Testis (tissue), 3 donors: ENCODE results near the gene SMARCB1. TPM values are rescaled to one million over a fixed set of nuclear protein-coding genes. Genes with fewer than 3 reads are reported as not detected.

Experiments
- DNase-seq: peaks from one replicate; pipeline ENCODE4 v3.0.0-alpha.2; 2019
- H3K27ac ChIP-seq, 2 donors: fragments of 200-600 bp; sonication (generic); one replicate each; pipeline ENCODE4 v1.5.1; 2019
- H3K27me3 ChIP-seq: fragments of 200-600 bp; sonication (generic); one replicate; pipeline ENCODE4 v1.5.1; 2019
- H3K36me3 ChIP-seq: fragments of 200-600 bp; sonication (generic); one replicate; pipeline ENCODE4 v1.5.1; 2017; ENCODE audit warnings: low read depth; ENCODE audit errors: missing control alignments
- H3K4me1 ChIP-seq: fragments of 200-600 bp; sonication (generic); one replicate; pipeline ENCODE4 v1.5.1; 2019
- H3K4me3 ChIP-seq, 2 donors: fragments of 200-600 bp; sonication (generic); one replicate each; pipeline ENCODE4 v1.5.1; 2017 to 2019
- H3K9me3 ChIP-seq: fragments of 200-600 bp; sonication (generic); one replicate; pipeline ENCODE4 v1.5.1; 2017
- CTCF ChIP-seq, 3 experiments: fragments of 450-650 bp in 2 of 3; fragments of 200-600 bp in 1 of 3; sonication (generic) in 1 of 3; IDR thresholded peaks; one replicate each; pipeline ENCODE4 v1.5.1; 2016 to 2019; ENCODE audit warnings: antibody characterized with exemption in 3 of 3, mild to moderate bottlenecking in 2 of 3, moderate library complexity in 1 of 3
- POLR2A ChIP-seq: fragments of 450-650 bp; IDR thresholded peaks from one replicate; pipeline ENCODE4 v1.6.1; 2017; ENCODE audit warnings: antibody characterized with exemption, mild to moderate bottlenecking, moderate library complexity
- WGBS, 2 donors: methylation state at CpG; one replicate each; pipeline ENCODE4 v1.1.5; 2018; 5-methylcytosine and 5-hydroxymethylcytosine counted together
- intact Hi-C: fragments of 100-400 bp; cut with DNase I; formaldehyde crosslinking; loops from one replicate; pipeline ENCODE4 v1.15.1; 2023; ENCODE audit warnings: low total_unique reads
- polyA plus RNA-seq: library from polyadenylated mRNA; stranded (reverse); fragments of 350-450 nt; fragmentation: Illumina TruSeq; extraction: RNeasy Lipid Tissue Mini Kit (QIAGEN cat#74804); gene quantifications from one replicate; pipeline ENCODE4 v1.2.3, GENCODE V29; 2014; ENCODE audit warnings: low read depth, low replicate concordance; ENCODE audit not compliant: insufficient read depth
- total RNA-seq, 2 donors: library from RNA; depleted of rRNA; stranded (reverse); fragments of >200 nt; gene quantifications; one replicate each; pipeline ENCODE4 v1.2.3, GENCODE V29; 2016

Gene SMARCB1
- total and polyA plus RNA-seq, 3 donors from 2014 or later, result 158 to 165 (median 160) TPM

DNA sequence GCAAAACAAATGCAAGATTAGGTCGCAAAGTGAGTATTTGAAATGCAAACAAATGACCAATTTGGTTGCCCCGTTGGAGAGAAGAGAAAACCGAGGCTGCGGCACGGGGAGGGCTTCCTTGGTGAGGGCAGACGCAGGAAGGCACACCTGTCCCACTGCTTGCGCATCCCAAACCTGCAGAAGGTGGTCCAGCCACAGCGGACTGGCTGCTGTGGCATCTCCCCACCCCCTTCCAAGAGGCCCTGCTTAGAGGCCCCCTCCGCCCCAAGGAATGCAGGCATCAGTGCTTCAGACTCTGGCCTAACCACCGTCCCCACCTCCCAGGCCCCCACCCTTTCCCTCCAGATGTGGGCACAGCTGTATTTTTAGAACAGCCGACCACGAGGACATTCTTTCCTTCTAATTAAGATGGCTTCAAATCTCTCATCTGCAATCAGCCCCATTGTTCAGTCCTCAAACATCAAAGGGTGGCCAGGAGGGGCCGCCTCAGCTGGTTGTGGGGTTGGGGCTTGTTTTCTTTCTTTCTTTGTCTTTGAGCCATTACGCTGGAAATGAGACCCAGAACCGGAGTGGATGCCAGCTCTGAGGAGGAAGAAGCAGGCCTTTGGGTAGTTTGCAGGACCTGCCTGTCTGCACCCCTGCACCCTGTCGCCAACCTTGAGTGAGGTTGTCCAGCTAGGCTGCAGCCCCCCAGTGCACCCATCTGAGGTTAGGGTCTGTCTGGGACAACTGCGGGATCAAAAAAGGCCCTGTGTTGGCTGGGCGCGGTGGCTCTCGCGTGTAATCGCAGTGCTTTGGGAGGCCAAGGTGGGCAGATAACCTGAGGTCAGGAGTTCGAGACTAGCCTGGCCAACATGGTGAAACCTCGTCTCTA, 61.5 kb downstream of the SMARCB1 start:
- DNase-seq, result no peak
- WGBS, 2 donors, result 80 to 82% methylated on average over 23 to 24 of the region's 24 CpGs
- Histone ChIP-seq H3K4me3 (no peak overlapping the region), H3K9me3 (no peaks in the 10 kb centered on the region), H3K27me3 (no peaks in the 10 kb centered on the region), H3K36me3 (no peaks in the 10 kb centered on the region), H3K27ac (no peak overlapping the region), H3K4me1 (peaks cover 28% of the 10 kb centered on the region)
- TF ChIP-seq POLR2A, result no peak
- no peak for TF ChIP-seq CTCF (IDR thresholded peaks at IDR 0.05)
- intact Hi-C loops, result loop anchor here (5.0 kb wide), 1 partner anchor 81 kb away; the partner anchor contains the start of gene CHCHD10

DNA sequence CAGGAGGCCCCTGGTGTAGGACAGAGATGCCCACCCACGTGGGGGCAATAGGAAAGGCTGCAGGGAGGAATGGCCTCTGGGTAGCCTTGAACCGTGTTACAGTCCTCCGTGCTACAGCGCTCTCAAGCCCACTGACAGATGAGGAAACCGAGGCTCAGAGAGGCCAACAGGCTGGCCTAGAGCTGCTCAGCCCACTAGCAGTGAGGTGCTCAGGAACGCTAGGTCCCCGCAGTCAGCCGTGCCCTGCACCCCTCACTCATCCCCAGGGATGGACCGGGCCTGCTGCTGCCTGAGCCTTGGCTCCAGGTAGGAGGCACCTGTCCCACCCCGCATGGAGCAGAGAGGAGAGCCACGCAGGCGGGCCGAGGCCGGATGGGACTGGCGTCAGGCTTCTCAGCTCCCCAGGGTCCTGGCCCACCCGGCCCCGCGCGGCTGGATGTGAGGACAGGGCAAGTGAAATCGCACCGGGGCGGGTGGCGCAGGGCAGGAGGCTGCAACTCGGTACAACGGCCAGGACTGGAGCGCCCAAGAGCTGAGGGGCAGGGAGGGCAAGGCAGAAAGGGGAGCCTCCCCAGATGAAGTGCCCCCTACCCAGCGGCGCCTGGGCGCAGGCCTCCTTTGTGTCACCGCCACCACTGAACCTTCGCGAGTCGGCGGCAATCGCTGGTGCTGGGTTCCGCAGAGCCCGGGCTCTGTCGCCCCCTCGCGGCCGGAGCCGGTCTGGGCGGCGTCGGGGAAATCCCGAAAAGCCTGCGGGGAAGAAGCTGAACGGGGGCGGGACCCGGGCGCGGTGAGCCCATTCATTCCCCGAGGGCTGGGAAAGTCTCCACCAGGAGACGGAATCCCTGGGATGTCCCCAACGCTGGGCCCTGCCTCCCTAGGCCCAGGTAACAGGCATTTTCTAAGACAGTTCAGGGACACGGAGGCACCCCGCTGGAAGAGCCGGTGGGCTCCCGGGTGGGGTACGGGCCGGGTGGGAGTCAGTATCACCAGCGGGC, 62.5 kb downstream of the SMARCB1 start:
- Histone ChIP-seq H3K27ac (no peak overlapping the region), H3K27me3 (no peaks in the 10 kb centered on the region), H3K4me3 (peak overlapping the region; percentile 11 to 36), H3K9me3 (no peaks in the 10 kb centered on the region), H3K4me1 (peaks cover 23% of the 10 kb centered on the region), H3K36me3 (no peaks in the 10 kb centered on the region)
- DNase-seq, result peak; percentile 86
- no peak for TF ChIP-seq POLR2A
- TF ChIP-seq CTCF (IDR thresholded peaks at IDR 0.05), result peak; percentile 93 to 97 (median 97)
- intact Hi-C loops, result loop anchor here (5.0 kb wide), 1 partner anchor 82 kb away; the partner anchor contains the start of gene CHCHD10
- WGBS, 2 donors, result 21 to 26% methylated on average over 9 to 61 of the region's 62 CpGs

DNA sequence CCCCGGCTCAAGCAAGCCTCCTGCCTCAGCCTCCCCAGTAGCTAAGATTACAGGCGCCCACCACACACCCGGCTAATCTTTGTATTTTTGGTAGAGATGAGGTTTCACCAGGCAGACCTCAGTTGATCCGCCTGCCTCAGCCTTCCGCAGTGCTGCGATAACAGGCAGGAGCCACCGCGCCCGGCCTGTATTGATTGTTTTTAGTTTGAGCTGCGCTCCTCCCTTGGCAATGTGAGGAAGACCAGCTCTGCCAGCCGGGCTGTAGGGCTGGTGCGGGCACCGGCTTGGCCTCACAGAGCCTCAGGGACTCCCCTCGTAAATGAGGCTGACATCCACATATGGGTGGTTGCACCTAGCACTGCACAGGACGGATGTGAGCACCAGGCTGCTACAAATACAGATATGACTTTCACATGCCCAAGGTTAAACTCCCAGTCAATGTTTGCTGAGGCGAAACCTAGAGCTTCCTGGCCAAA, 63.4 kb downstream of the SMARCB1 start:
- H3K27ac ChIP-seq, result no peak overlapping the region
- no peaks in the 10 kb centered on the region for H3K27me3 ChIP-seq
- DNase-seq, result no peak
- intact Hi-C loops, result no loop called here
- TF ChIP-seq CTCF (IDR thresholded peaks at IDR 0.05), result no peak
- no peak for TF ChIP-seq POLR2A
- H3K4me3 ChIP-seq, result peak overlapping the region in 1 of 2 donors; percentile 11
- H3K9me3 ChIP-seq, result no peaks in the 10 kb centered on the region
- H3K36me3 ChIP-seq, result no peaks in the 10 kb centered on the region
- peaks cover 21% of the 10 kb centered on the region for H3K4me1 ChIP-seq
- WGBS, 2 donors, result 59 to 65% methylated on average over 15 to 16 of the region's 16 CpGs

DNA sequence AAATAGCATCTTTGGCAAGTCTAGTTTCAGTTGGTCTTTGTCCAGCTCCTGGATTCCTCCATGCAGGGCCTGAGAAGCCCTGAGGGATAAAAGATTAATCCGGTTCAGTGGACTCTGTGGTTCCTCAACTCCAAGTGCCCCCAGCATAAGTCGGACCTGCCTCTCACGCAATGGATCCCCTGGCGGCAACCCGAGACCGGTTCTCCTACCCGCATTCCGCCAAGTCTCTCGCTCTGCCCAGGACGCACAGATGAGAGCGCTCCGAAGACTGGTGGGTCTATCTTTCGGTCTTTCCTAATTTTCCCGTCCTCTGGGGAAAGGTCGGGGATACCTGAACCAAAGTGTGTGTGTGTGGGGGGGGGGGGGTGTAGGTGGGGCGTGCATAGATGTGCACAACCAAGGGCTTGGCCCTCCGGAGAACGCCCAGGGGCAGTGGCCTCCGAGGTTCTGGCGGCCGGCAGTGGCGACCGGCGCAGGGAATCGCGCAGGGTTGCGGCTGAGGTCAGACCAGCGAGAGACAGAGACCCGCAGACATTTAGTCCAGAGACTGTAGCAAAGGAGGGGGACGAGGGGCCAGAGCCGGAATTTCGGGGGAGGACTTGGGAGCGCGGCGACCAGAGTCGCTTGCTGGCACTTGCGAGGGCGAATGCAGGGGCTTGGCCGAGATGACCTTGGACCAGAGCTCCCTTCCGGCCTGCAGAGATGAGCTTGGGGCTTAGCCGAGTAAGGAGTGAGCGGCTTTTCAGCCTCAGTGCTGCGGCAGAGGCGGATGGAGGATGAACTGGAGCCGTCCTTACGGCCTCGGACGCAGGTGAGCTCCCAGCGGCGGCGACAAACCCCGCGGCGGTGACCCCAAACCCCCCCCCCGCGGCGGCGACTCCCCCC, 70.2 kb downstream of the SMARCB1 start:
- H3K27me3 ChIP-seq, result no peaks in the 10 kb centered on the region
- no peaks in the 10 kb centered on the region for H3K36me3 ChIP-seq
- H3K4me1 ChIP-seq, result peaks cover 12% of the 10 kb centered on the region
- peak overlapping the region; percentile 91 to 93 for H3K27ac ChIP-seq
- no peaks in the 10 kb centered on the region for H3K9me3 ChIP-seq
- DNase-seq, result peak; percentile 62
- peak in 2 of 3 experiments; percentile 11 to 20 for TF ChIP-seq CTCF (IDR thresholded peaks at IDR 0.05)
- TF ChIP-seq POLR2A, result no peak
- WGBS, 2 donors, result 1 to 4% methylated on average over 34 to 51 of the region's 58 CpGs
- H3K4me3 ChIP-seq, result peak overlapping the region; percentile 72 to 74
- intact Hi-C loops, result no loop called here
